SK-N-MC (cell line): ENCODE results near the gene ASPRV1.

Source experiments
- EZH2 ChIP-seq: fragments of 200-600 bp; sonication (generic); IDR thresholded peaks from one replicate; pipeline ENCODE4 v1.6.1; 2017; ENCODE audit warnings: antibody characterized with exemption
- FOXP2 ChIP-seq: optimal IDR thresholded peaks from 2 replicates; pipeline ENCODE3; 2011; ENCODE audit warnings: mild to moderate bottlenecking, moderate library complexity; ENCODE audit not compliant: insufficient read depth; ENCODE audit errors: extremely low read length, control extremely low read depth
- POLR2AphosphoS5 ChIP-seq: IDR thresholded peaks from 2 replicates; pipeline ENCODE4 v1.6.1; 2012; ENCODE audit warnings: mild to moderate bottlenecking, low read depth, low read length, borderline replicate concordance

GRCh38 chr2:69979902-69980807, 18.7 kb upstream of the ASPRV1 start:
- TF ChIP-seq EZH2 (no peak), POLR2AphosphoS5 (no peak), FOXP2 (no peak)
